Measurements from ENCODE around the gene CHRNA4.
"Not testable (repeated sequence)": the region's sequence is repeated elsewhere in the genome, so short reads cannot be mapped to it uniquely, and the experiment has no call there.

Gene CHRNA4

GRCh38 chr20:63308218-63308911 lies 52.8 kb downstream of the CHRNA4 start:
- H3K9ac ChIP-seq (ENCODE audit: low read depth, low read length), result no peak overlapping the region
- no peak overlapping the region for H3K4me3 ChIP-seq (ENCODE audit: low read depth, low read length)
- H3K4me1 ChIP-seq (ENCODE audit: control insufficient read depth, insufficient read depth, low read length), result no peaks in the 10 kb centered on the region
- H3K36me3 ChIP-seq (ENCODE audit: control insufficient read depth, insufficient read depth, low read length), result no peaks in the 10 kb centered on the region
- H3K27me3 ChIP-seq (ENCODE audit: control insufficient read depth, insufficient read depth, low read length), result no peaks in the 10 kb centered on the region
- H3K9me3 ChIP-seq (ENCODE audit: control insufficient read depth, insufficient read depth, low read length), result no peaks in the 10 kb centered on the region

DNA sequence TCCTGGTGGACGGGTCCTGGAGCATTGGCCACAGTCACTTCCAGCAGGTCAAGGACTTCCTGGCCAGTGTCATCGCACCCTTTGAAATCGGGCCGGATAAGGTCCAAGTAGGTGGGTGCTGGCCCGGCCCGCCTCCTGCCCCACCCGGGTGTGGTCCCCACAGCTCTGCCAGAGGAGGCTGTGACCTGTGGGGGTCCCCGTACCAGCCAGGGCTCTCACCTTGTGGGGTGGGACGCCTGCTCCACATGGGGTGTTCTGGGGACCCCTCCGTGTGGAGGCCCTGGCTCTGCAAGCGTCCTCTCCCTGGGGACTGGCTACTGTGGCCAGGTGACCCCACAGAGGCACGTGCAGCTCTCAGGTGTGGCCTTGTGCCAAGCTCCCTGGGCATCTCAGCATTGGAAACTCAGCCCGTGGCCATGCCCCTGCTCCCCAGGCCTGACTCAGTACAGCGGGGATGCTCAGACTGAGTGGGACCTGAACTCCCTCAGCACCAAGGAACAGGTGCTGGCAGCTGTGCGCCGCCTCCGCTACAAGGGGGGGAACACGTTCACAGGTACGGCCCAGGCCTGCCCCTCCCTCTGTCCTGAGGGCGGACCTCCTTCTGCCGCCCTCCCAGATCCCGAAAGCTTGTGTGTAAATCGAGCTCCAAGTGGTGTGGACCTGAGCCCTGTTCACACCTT lies 53.5 kb downstream of the CHRNA4 start:
- Histone ChIP-seq H3K27me3 (ENCODE audit: control insufficient read depth, insufficient read depth, low read length) (no peaks in the 10 kb centered on the region), H3K36me3 (ENCODE audit: control insufficient read depth, insufficient read depth, low read length) (no peaks in the 10 kb centered on the region), H3K4me3 (ENCODE audit: low read depth, low read length) (no peak overlapping the region), H3K9me3 (ENCODE audit: control insufficient read depth, insufficient read depth, low read length) (no peaks in the 10 kb centered on the region), H3K9ac (ENCODE audit: low read depth, low read length) (no peak overlapping the region), H3K4me1 (ENCODE audit: control insufficient read depth, insufficient read depth, low read length) (no peaks in the 10 kb centered on the region)

DNA sequence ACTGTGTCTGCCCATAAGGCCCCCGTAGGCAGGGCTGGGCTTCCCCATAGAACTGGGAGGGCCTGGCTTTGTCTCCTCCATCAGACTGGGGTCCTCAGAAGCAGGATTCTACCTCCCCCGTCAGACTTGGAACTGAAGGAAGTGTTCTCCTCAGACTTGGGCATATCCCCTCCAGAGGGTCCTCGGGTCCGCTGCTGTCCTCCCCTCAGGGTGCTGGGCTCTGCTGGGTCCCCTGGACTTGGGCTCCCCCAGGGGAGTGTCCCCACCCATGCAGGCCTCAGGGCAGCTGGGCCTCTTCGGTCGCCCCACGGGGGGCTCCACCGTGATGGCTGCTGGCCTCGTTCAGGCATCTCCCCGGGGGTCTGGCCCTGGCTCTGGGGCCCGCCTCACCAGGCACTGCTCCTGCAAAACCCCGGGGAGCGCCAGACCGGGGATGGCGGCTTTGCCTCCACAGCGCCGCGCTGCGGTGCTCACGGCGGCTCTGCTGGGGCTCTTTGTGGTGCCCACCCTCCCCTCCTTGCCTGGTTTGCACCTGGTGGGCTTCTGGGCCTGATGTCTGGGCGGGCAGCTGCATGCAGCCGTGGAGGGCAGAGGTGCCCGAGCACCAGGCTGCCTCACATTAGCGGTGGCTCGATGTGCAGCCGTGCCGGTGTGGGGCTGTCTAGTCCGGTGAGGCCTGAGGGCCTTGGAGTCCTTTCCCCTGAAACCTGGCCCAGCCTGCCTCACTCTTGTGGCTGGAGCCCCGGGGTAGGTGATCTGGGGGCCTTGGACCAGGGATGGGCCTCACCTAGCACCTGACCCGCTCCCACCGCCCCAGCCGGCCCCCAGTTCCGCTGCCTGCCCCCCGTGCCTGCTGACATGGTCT lies 54.2 kb downstream of the CHRNA4 start:
- Histone ChIP-seq H3K27me3 (ENCODE audit: control insufficient read depth, insufficient read depth, low read length) (no peaks in the 10 kb centered on the region), H3K9ac (ENCODE audit: low read depth, low read length) (no peak overlapping the region), H3K9me3 (ENCODE audit: control insufficient read depth, insufficient read depth, low read length) (no peaks in the 10 kb centered on the region), H3K4me3 (ENCODE audit: low read depth, low read length) (no peak overlapping the region), H3K36me3 (ENCODE audit: control insufficient read depth, insufficient read depth, low read length) (no peaks in the 10 kb centered on the region), H3K4me1 (ENCODE audit: control insufficient read depth, insufficient read depth, low read length) (no peaks in the 10 kb centered on the region)

- not testable (repeated sequence) for H3K4me1 ChIP-seq (ENCODE audit: control insufficient read depth, insufficient read depth, low read length); H3K9me3 ChIP-seq (ENCODE audit: control insufficient read depth, insufficient read depth, low read length); H3K36me3 ChIP-seq (ENCODE audit: control insufficient read depth, insufficient read depth, low read length); H3K27me3 ChIP-seq (ENCODE audit: control insufficient read depth, insufficient read depth, low read length); H3K4me3 ChIP-seq (ENCODE audit: low read depth, low read length); H3K9ac ChIP-seq (ENCODE audit: low read depth, low read length)
These were observed 55.0 kb downstream of the CHRNA4 start for GRCh38 chr20:63305933-63306672.

- H3K9me3 ChIP-seq (ENCODE audit: control insufficient read depth, insufficient read depth, low read length), result no peaks in the 10 kb centered on the region
- H3K4me3 ChIP-seq (ENCODE audit: low read depth, low read length), result no peak overlapping the region
- no peak overlapping the region for H3K9ac ChIP-seq (ENCODE audit: low read depth, low read length)
- H3K36me3 ChIP-seq (ENCODE audit: control insufficient read depth, insufficient read depth, low read length), result no peaks in the 10 kb centered on the region
- H3K4me1 ChIP-seq (ENCODE audit: control insufficient read depth, insufficient read depth, low read length), result no peaks in the 10 kb centered on the region
- no peaks in the 10 kb centered on the region for H3K27me3 ChIP-seq (ENCODE audit: control insufficient read depth, insufficient read depth, low read length)
These were observed 55.8 kb downstream of the CHRNA4 start for GRCh38 chr20:63305393-63305792.

GRCh38 chr20:63303095-63303666 lies 58.0 kb downstream of the CHRNA4 start:
- no peak overlapping the region for H3K9ac ChIP-seq (ENCODE audit: low read depth, low read length)
- no peak overlapping the region for H3K4me3 ChIP-seq (ENCODE audit: low read depth, low read length)
- H3K36me3 ChIP-seq (ENCODE audit: control insufficient read depth, insufficient read depth, low read length), result no peaks in the 10 kb centered on the region
- H3K9me3 ChIP-seq (ENCODE audit: control insufficient read depth, insufficient read depth, low read length), result no peaks in the 10 kb centered on the region
- H3K27me3 ChIP-seq (ENCODE audit: control insufficient read depth, insufficient read depth, low read length), result no peaks in the 10 kb centered on the region
- H3K4me1 ChIP-seq (ENCODE audit: control insufficient read depth, insufficient read depth, low read length), result no peaks in the 10 kb centered on the region

DNA sequence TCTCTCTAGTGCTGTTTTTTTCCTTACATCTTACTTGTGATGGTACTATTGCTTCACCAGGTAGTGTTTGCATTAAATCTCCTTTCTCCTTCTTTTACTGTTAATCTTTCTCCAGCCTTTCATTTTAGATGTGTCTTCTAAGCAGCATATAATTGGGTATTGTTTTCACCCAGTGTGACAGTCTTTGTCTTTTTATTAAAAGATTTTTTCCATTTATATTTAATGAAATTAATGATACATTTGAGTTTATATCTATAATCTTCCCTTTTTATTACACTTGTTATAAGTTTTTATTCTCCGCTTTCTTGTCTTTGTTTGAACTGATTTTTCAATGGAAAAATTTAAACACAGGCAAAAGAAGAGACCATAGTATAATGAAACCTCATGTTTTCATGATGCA lies 59.5 kb downstream of the CHRNA4 start:
- no peaks in the 10 kb centered on the region for H3K4me1 ChIP-seq (ENCODE audit: control insufficient read depth, insufficient read depth, low read length)
- H3K36me3 ChIP-seq (ENCODE audit: control insufficient read depth, insufficient read depth, low read length), result no peaks in the 10 kb centered on the region
- no peaks in the 10 kb centered on the region for H3K9me3 ChIP-seq (ENCODE audit: control insufficient read depth, insufficient read depth, low read length)
- H3K9ac ChIP-seq (ENCODE audit: low read depth, low read length), result no peak overlapping the region
- no peak overlapping the region for H3K4me3 ChIP-seq (ENCODE audit: low read depth, low read length)
- H3K27me3 ChIP-seq (ENCODE audit: control insufficient read depth, insufficient read depth, low read length), result no peaks in the 10 kb centered on the region

DNA sequence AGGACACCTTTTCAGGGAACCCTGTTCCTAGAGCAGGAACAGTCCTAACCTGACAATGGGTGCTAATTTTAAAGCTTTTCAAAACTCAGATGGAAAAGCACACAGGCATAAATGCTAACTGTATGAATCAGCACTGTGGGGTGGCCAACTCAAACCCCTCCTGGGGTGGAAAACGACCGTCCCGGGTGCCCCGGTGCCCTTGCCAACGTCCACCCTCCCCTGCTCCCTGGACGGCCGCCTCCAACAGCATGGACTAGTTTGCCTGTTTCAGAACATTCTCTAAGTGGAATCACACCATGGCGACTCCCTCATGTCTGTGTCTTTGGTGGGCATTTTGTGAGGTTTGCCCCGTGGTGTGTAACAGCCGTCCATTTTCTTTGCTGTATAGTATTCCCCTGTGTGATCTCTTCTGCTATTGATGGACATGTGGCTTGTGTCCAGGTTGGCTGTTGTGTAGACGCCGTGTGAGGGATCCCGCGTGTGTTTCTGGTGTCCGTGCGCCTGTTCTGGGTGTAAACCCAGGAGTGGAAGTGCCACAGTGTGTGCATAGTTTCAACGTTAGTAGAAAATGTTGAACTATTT lies 62.3 kb downstream of the CHRNA4 start:
- no peak overlapping the region for H3K4me3 ChIP-seq (ENCODE audit: low read depth, low read length)
- H3K9ac ChIP-seq (ENCODE audit: low read depth, low read length), result no peak overlapping the region
- peaks cover 4% of the 10 kb centered on the region for H3K27me3 ChIP-seq (ENCODE audit: control insufficient read depth, insufficient read depth, low read length)
- peaks cover 3% of the 10 kb centered on the region for H3K4me1 ChIP-seq (ENCODE audit: control insufficient read depth, insufficient read depth, low read length)
- H3K9me3 ChIP-seq (ENCODE audit: control insufficient read depth, insufficient read depth, low read length), result no peaks in the 10 kb centered on the region
- H3K36me3 ChIP-seq (ENCODE audit: control insufficient read depth, insufficient read depth, low read length), result no peaks in the 10 kb centered on the region

- no peak overlapping the region for H3K4me3 ChIP-seq (ENCODE audit: low read depth, low read length)
- no peaks in the 10 kb centered on the region for H3K9me3 ChIP-seq (ENCODE audit: control insufficient read depth, insufficient read depth, low read length)
- peaks cover 3% of the 10 kb centered on the region for H3K4me1 ChIP-seq (ENCODE audit: control insufficient read depth, insufficient read depth, low read length)
- H3K27me3 ChIP-seq (ENCODE audit: control insufficient read depth, insufficient read depth, low read length), result peaks cover 4% of the 10 kb centered on the region
- no peak overlapping the region for H3K9ac ChIP-seq (ENCODE audit: low read depth, low read length)
- H3K36me3 ChIP-seq (ENCODE audit: control insufficient read depth, insufficient read depth, low read length), result no peaks in the 10 kb centered on the region
These were observed 63.2 kb downstream of the CHRNA4 start for GRCh38 chr20:63297796-63298572.

GRCh38 chr20:63297371-63297781 lies 63.8 kb downstream of the CHRNA4 start:
- peaks cover 3% of the 10 kb centered on the region for H3K4me1 ChIP-seq (ENCODE audit: control insufficient read depth, insufficient read depth, low read length)
- H3K27me3 ChIP-seq (ENCODE audit: control insufficient read depth, insufficient read depth, low read length), result peaks cover 4% of the 10 kb centered on the region

More at GRCh38 chr20:63297371-63297781, 63.8 kb downstream of the CHRNA4 start:
- Histone ChIP-seq H3K4me3 (ENCODE audit: low read depth, low read length) (no peak overlapping the region), H3K9me3 (ENCODE audit: control insufficient read depth, insufficient read depth, low read length) (no peaks in the 10 kb centered on the region), H3K36me3 (ENCODE audit: control insufficient read depth, insufficient read depth, low read length) (no peaks in the 10 kb centered on the region), H3K9ac (ENCODE audit: low read depth, low read length) (no peak overlapping the region)
